Lower leg skin (tissue), 3 donors: ENCODE results near the gene FAM72B.
"Not testable (repeated sequence)": the region's sequence is repeated elsewhere in the genome, so short reads cannot be mapped to it uniquely, and the experiment has no call there.

Experiments
- CTCF ChIP-seq, 3 donors: fragments of 450-650 bp; IDR thresholded peaks; one replicate each; pipeline ENCODE4 v1.5.1; 2016; ENCODE audit warnings: antibody characterized with exemption in 3 of 3, mild to moderate bottlenecking in 3 of 3, moderate library complexity in 2 of 3
- POLR2A ChIP-seq, 2 donors: fragments of 450-650 bp; IDR thresholded peaks; one replicate each; pipeline ENCODE4 v1.6.1; 2016 to 2017; ENCODE audit warnings: antibody characterized with exemption in 2 of 2, mild to moderate bottlenecking in 1 of 2, moderate library complexity in 1 of 2

- not testable (repeated sequence) for TF ChIP-seq POLR2A, CTCF (IDR thresholded peaks at IDR 0.05)
These were observed 32.5 kb upstream of the FAM72B start for GRCh38 chr1:121216676-121217075.
